WTC11 (cell line): ENCODE data around the gene MT1F. TPM values are rescaled to one million over a fixed set of nuclear protein-coding genes. Genes with fewer than 3 reads are reported as not detected.

Experiments used
- ATAC-seq: fragments of 200-7000 bp; cut with Tn5 transposase; 2 replicates; pipeline ENCODE4 v1.10.0; 2021; ENCODE audit warnings: mild to moderate bottlenecking, moderate library complexity
- CTCF ChIA-PET: fragments of 300-600 bp; sonication (Branson Sonifier 250); formaldehyde crosslinking; loops from one replicate; lab custom pipeline; 2021; ENCODE audit warnings: antibody characterized with exemption; lab: Charles Lee
- POLR2A ChIA-PET: fragments of 350-600 bp; sonication (Branson Sonifier 250); formaldehyde crosslinking; loops from one replicate; lab custom pipeline; 2021; ENCODE audit warnings: antibody characterized with exemption; lab: Charles Lee
- DNase-seq: peaks from one replicate; pipeline ENCODE4 v3.0.0; 2021; ENCODE audit warnings: low spot score
- H3K27ac Mint-ChIP-seq: 2 replicates; pipeline ENCODE4 v1.8.0; 2021; ENCODE audit warnings: mixed read lengths
- H3K27me3 Mint-ChIP-seq: 2 replicates; pipeline ENCODE4 v1.8.0; 2021; ENCODE audit warnings: low read depth, mild to moderate bottlenecking, moderate library complexity, mixed read lengths
- H3K36me3 Mint-ChIP-seq: 2 replicates; pipeline ENCODE4 v1.8.0; 2021; ENCODE audit warnings: mixed read lengths
- H3K4me1 Mint-ChIP-seq: 2 replicates; pipeline ENCODE4 v1.8.0; 2022; ENCODE audit warnings: mixed read lengths
- H3K4me3 Mint-ChIP-seq: 2 replicates; pipeline ENCODE4 v1.8.0; 2021; ENCODE audit warnings: mild to moderate bottlenecking, moderate library complexity, mixed read lengths
- H3K9me3 Mint-ChIP-seq: 2 replicates; pipeline ENCODE4 v1.8.0; 2021; ENCODE audit warnings: mixed read lengths
- ATF1 ChIP-seq: sonication (generic); formaldehyde crosslinking; IDR thresholded peaks from 2 replicates; pipeline ENCODE4 v1.8.1; 2023; ENCODE audit warnings: mild to moderate bottlenecking, moderate library complexity, missing genetic modification reagents
- FOXJ3 ChIP-seq: sonication (generic); formaldehyde crosslinking; IDR thresholded peaks from 2 replicates; pipeline ENCODE4 v1.9.0; 2021; ENCODE audit warnings: missing genetic modification reagents, mild to moderate bottlenecking, borderline replicate concordance
- FOXP1 ChIP-seq: sonication (generic); formaldehyde crosslinking; IDR thresholded peaks from 2 replicates; pipeline ENCODE4 v1.8.0; 2022; ENCODE audit warnings: missing genetic modification reagents, mild to moderate bottlenecking, moderate library complexity, borderline replicate concordance
- JUN ChIP-seq: sonication (generic); formaldehyde crosslinking; IDR thresholded peaks from 2 replicates; pipeline ENCODE4 v1.8.0; 2023; ENCODE audit warnings: mild to moderate bottlenecking, missing genetic modification reagents
- NR1H2 ChIP-seq: sonication (generic); formaldehyde crosslinking; IDR thresholded peaks from 2 replicates; pipeline ENCODE4 v1.9.0; 2021; ENCODE audit warnings: mild to moderate bottlenecking, moderate library complexity, missing genetic modification reagents
- ZNF317 ChIP-seq: sonication (generic); formaldehyde crosslinking; IDR thresholded peaks from 2 replicates; pipeline ENCODE4 v1.8.1; 2023; ENCODE audit warnings: low read depth, mild to moderate bottlenecking, moderate library complexity, missing genetic modification reagents, borderline replicate concordance
- ZNF396 ChIP-seq: fragments of 250-450 bp; sonication (Bioruptor Pico); IDR thresholded peaks from 2 replicates; pipeline ENCODE4 v1.8.0; 2021; ENCODE audit warnings: mild to moderate bottlenecking, moderate library complexity, borderline replicate concordance
- total RNA-seq: library from RNA; stranded (reverse); gene quantifications from 3 replicates; pipeline ENCODE4 v1.2.3, GENCODE V29; 2021
- TF ChIP-seq, protein P1 (sequence below): sonication (generic); formaldehyde crosslinking; IDR thresholded peaks from 2 replicates; pipeline ENCODE4 v1.8.1; 2022; ENCODE audit warnings: mild to moderate bottlenecking, missing genetic modification reagents, moderate library complexity, borderline replicate concordance
- TF ChIP-seq, protein P2 (sequence below): sonication (generic); formaldehyde crosslinking; IDR thresholded peaks from 2 replicates; pipeline ENCODE4 v1.8.0; 2022; ENCODE audit warnings: mild to moderate bottlenecking, missing genetic modification reagents
- TF ChIP-seq, protein P3 (sequence below): sonication (generic); formaldehyde crosslinking; IDR thresholded peaks from 2 replicates; pipeline ENCODE4 v1.8.1; 2023; ENCODE audit warnings: mild to moderate bottlenecking, moderate library complexity, missing genetic modification reagents
- TF ChIP-seq, protein P4 (sequence below): sonication (generic); formaldehyde crosslinking; IDR thresholded peaks from 2 replicates; pipeline ENCODE4 v1.8.0; 2022; ENCODE audit warnings: missing genetic modification reagents

MT1F gene
- total RNA-seq, 1 experiment from 2014 or later: 58.2 TPM

DNA sequence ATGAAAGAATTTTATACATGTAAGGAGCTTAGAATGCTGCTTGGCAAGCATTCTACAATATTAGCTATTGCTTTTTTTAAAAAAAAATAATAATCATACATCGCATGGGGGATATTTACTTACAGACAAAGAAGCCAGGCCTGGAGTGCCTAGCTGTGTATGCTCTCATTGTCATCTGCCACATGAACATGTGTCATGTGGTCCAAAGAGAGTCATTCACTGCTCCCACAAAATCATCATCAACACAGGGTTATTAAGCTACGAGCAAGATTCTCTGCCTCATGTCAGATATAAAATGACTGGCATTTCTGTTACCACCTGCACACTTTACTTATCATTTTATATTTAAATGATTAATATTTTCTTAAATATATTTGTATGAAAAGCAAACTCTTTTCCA lies 34.1 kb upstream of the MT1F start:
- Mint-ChIP-seq H3K27ac (no peak overlapping the region), H3K27me3 (peaks cover 98% of the 10 kb centered on the region), H3K4me1 (peaks cover 55% of the 10 kb centered on the region), H3K4me3 (no peak overlapping the region), H3K36me3 (peaks cover 2% of the 10 kb centered on the region; the same call in 1 of the 2 replicates), H3K9me3 (peaks cover 8% of the 10 kb centered on the region; the same call in 1 of the 2 replicates)
- no peak for TF ChIP-seq ZNF396 (CRISPR knock-in tag)
- TF ChIP-seq FOXJ3 (CRISPR knock-in tag): no peak
- CTCF ChIA-PET: interaction anchor here (0.8 to 2.4 kb wide), 2 partner anchors 20 to 52 kb away, joined by 3 to 6 read pairs; no protein-coding TSS in a partner anchor
- POLR2A ChIA-PET: interaction anchor here (0.5 to 4.9 kb wide), 3 partner anchors 10 to 46 kb away, joined by 3 to 68 read pairs (median 3); partner anchors contain the start of gene MT2A
- DNase-seq (no peak), ATAC-seq (no peak)

DNA sequence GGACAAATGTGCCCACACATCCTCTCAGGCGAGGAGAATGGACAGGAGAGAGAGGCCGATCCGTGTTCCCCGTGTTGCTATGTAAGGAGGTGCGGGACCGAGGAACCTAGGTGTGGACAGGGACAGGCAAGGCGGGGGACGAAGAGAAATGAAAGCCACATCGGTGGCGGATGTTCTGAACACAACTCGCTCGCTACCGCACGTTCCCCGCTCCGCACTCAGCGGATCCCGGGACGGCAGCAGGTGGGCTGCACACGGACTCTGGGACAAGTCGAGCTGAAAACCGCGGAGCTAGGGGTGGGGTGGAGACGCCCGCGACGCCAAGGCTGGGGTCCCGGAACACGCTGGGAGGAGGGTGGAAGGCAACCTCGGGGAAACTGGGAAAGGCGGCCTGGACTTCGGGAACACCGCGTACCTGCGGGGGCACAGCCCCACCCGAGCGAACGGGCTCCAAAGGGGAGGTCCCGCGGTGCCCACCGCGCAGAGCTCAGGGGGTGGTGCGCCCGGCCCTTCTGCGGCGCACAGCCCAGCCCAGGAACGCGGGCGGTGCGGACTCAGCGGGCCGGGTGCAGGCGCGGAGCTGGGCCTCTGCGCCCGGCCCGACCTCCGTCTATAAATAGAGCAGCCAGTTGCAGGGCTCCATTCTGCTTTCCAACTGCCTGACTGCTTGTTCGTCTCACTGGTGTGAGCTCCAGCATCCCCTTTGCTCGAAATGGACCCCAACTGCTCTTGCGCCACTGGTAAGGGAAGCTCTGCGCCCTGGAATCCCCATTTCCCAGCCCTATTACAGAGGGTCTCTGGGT lies 32.4 kb upstream of the MT1F start, which contains the start of gene MT1E:
Gene MT1E (plus strand): TSS at position 642 of the 803 bp plus-strand sequence. CDS start 71 bp downstream, at position 713.
- peaks cover 2% of the 10 kb centered on the region; the same call in 1 of the 2 replicates for H3K36me3 Mint-ChIP-seq
- H3K27me3 Mint-ChIP-seq: peaks cover 98% of the 10 kb centered on the region
- peak; percentile 77 for ATAC-seq
- no peak within 1 kb of the TSS for H3K27ac Mint-ChIP-seq
- peaks cover 8% of the 10 kb centered on the region; the same call in 1 of the 2 replicates for H3K9me3 Mint-ChIP-seq
- DNase-seq: peak; percentile 67
- POLR2A ChIA-PET: interaction anchor here (0.6 to 4.9 kb wide), 19 partner anchors 8 to 78 kb away, joined by 3 to 68 read pairs (median 4); partner anchors contain the start of genes MT1A, MT1F, MT1G and MT1H
- H3K4me3 Mint-ChIP-seq: peak within 1 kb of the TSS; percentile 77
- TF ChIP-seq JUN (CRISPR knock-in tag): no peak
- TF ChIP-seq ZNF396 (CRISPR knock-in tag): no peak
- TF ChIP-seq, protein P1, sequence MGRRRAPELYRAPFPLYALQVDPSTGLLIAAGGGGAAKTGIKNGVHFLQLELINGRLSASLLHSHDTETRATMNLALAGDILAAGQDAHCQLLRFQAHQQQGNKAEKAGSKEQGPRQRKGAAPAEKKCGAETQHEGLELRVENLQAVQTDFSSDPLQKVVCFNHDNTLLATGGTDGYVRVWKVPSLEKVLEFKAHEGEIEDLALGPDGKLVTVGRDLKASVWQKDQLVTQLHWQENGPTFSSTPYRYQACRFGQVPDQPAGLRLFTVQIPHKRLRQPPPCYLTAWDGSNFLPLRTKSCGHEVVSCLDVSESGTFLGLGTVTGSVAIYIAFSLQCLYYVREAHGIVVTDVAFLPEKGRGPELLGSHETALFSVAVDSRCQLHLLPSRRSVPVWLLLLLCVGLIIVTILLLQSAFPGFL (CRISPR knock-in tag): peak; percentile 59; the same call in 1 of the 2 replicates
- TF ChIP-seq ZNF317 (CRISPR knock-in tag): 0 out of 2 replicates have a peak, but pooled peaks have one; percentile 14
- TF ChIP-seq, protein P2, sequence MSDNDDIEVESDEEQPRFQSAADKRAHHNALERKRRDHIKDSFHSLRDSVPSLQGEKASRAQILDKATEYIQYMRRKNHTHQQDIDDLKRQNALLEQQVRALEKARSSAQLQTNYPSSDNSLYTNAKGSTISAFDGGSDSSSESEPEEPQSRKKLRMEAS (CRISPR knock-in tag): peak; percentile 57
- TF ChIP-seq, protein P3, sequence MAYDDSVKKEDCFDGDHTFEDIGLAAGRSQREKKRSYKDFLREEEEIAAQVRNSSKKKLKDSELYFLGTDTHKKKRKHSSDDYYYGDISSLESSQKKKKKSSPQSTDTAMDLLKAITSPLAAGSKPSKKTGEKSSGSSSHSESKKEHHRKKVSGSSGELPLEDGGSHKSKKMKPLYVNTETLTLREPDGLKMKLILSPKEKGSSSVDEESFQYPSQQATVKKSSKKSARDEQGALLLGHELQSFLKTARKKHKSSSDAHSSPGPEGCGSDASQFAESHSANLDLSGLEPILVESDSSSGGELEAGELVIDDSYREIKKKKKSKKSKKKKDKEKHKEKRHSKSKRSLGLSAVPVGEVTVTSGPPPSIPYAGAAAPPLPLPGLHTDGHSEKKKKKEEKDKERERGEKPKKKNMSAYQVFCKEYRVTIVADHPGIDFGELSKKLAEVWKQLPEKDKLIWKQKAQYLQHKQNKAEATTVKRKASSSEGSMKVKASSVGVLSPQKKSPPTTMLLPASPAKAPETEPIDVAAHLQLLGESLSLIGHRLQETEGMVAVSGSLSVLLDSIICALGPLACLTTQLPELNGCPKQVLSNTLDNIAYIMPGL (CRISPR knock-in tag): peak; percentile 69
- 0 out of 2 replicates have a peak, but pooled peaks have one; percentile 67 for TF ChIP-seq FOXP1
- TF ChIP-seq ATF1 (CRISPR knock-in tag): no peak
- no peak for TF ChIP-seq NR1H2
- TF ChIP-seq, protein P4, sequence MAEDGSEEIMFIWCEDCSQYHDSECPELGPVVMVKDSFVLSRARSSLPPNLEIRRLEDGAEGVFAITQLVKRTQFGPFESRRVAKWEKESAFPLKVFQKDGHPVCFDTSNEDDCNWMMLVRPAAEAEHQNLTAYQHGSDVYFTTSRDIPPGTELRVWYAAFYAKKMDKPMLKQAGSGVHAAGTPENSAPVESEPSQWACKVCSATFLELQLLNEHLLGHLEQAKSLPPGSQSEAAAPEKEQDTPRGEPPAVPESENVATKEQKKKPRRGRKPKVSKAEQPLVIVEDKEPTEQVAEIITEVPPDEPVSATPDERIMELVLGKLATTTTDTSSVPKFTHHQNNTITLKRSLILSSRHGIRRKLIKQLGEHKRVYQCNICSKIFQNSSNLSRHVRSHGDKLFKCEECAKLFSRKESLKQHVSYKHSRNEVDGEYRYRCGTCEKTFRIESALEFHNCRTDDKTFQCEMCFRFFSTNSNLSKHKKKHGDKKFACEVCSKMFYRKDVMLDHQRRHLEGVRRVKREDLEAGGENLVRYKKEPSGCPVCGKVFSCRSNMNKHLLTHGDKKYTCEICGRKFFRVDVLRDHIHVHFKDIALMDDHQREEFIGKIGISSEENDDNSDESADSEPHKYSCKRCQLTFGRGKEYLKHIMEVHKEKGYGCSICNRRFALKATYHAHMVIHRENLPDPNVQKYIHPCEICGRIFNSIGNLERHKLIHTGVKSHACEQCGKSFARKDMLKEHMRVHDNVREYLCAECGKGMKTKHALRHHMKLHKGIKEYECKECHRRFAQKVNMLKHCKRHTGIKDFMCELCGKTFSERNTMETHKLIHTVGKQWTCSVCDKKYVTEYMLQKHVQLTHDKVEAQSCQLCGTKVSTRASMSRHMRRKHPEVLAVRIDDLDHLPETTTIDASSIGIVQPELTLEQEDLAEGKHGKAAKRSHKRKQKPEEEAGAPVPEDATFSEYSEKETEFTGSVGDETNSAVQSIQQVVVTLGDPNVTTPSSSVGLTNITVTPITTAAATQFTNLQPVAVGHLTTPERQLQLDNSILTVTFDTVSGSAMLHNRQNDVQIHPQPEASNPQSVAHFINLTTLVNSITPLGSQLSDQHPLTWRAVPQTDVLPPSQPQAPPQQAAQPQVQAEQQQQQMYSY (CRISPR knock-in tag): peak; percentile 90
- H3K4me1 Mint-ChIP-seq: peaks cover 49% of the 10 kb centered on the region
- CTCF ChIA-PET: interaction anchor here (0.7 to 2.4 kb wide), 7 partner anchors 7 to 76 kb away, joined by 3 to 8 read pairs (median 6); partner anchors contain the start of gene MT2A
